Stimulated activated CD4-positive, alpha-beta T cell treated with anti-CD3 and anti-CD28 coated beads, TNF-alpha, amount 100 ng/mL, for 24 hours (primary cell): ENCODE data around the gene PRSS23.
"Not testable (repeated sequence)": the region's sequence is repeated elsewhere in the genome, so short reads cannot be mapped to it uniquely, and the experiment has no call there.

Experiments
- DNase-seq, 3 experiments: peaks; one replicate each; pipeline ENCODE4 v3.0.0-alpha.2; 2020; ENCODE audit warnings: low read depth in 3 of 3

Gene PRSS23, protein sequence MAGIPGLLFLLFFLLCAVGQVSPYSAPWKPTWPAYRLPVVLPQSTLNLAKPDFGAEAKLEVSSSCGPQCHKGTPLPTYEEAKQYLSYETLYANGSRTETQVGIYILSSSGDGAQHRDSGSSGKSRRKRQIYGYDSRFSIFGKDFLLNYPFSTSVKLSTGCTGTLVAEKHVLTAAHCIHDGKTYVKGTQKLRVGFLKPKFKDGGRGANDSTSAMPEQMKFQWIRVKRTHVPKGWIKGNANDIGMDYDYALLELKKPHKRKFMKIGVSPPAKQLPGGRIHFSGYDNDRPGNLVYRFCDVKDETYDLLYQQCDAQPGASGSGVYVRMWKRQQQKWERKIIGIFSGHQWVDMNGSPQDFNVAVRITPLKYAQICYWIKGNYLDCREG

DNA sequence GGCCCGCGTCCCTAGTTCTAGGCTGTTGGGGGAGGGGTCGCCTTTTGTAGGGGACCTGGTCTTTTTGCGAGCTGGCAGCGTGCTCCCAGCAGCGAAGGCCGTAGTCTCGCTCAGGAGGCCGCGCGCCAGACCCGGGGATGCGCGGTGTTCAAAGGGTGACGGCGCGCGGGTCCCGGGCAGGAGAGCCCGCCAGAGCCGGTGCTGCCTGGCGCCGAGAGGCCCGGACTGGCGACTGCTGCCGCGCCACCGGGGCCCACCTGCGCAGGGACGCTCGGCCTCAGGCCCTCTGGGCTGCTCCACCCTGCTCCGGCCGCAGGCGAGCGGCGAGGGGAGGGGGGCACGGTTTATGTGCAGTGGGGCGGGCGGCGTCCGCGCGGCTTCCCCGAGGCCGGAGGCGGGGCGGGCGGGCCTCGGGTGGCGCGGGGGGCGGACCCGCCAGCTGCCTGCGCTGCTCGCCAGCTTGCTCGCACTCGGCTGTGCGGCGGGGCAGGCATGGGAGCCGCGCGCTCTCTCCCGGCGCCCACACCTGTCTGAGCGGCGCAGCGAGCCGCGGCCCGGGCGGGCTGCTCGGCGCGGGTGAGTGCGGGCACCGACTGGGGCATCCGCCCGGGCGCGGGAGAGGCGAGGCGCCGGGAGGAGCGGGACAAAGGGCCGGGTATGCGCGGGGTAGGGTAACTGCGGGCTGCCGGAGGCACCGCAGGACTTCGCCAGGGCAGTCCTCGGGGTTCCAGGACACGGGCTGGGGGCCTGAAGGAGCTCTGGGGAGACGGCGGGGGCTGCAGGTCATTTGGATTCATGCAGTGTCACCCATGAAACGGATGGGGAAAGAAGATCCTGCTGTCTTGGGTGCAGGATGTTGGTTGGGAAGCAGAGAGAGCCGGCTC lies at the start of gene PRSS23:
TSS of gene PRSS23 (plus strand) at position 467 of the 884 bp plus-strand sequence. CDS start 7,102 bp downstream, outside the sequence.
- peak in 1 of 3 experiments; percentile 49 for DNase-seq

DNA sequence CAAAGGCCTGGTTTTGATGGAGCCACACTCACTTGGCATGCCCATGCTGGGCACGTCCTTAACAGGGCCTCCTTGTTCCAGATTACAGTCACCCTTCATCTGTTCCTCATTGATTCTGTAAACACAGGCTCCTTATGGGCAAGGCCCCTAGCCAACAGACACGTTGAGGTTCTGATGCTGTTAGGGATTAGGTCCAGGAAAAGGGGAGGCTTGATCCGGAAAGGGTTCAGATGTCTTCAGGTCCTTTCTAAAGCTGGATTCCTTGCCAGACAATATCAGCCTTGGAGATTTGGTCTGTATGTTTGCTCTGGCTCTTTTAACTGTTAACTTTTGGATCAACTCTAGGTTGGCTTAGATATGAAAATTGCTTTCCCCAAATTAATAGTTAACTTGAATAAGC lies 46.9 kb upstream of the PRSS23 start:
- no peak for DNase-seq

DNA sequence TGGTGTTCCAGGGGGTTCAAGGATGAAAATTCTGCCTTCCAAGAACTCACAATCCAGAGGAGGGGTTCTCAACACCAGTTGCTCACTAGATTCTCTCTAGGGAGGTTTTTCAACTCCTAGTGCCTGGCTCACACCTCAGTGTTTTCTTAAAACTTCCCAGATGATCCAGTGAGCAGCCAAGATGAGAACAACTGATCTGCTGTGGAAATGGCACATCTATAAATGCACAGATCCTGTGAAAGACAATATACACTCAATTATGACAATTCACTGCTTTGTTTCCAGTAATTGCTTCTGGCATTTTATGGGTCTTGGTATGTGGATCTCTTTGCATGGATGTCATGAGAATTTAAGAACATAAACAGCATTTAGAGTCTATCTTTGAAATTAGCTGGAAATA lies 45.2 kb upstream of the PRSS23 start:
- no peak for DNase-seq

DNA sequence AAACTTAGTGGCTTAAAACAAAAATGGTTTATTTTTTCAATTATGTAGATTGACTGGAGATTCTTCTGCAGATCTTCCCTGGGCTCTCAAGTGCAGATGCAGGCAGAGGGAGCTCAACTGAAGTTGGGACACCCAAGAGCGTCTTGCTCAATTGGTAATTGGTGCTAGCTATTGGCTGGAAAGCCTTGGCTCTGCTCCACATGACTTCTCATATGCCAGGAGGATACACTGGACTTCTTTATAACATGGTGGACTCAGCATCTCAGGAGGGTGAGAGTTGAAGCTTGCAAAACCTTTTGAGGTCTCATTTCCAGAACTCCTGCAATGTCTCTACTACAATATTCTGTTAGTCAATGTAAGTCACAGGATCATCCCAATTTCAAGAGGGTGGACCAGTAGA lies 42.2 kb upstream of the PRSS23 start:
- no peak for DNase-seq

DNA sequence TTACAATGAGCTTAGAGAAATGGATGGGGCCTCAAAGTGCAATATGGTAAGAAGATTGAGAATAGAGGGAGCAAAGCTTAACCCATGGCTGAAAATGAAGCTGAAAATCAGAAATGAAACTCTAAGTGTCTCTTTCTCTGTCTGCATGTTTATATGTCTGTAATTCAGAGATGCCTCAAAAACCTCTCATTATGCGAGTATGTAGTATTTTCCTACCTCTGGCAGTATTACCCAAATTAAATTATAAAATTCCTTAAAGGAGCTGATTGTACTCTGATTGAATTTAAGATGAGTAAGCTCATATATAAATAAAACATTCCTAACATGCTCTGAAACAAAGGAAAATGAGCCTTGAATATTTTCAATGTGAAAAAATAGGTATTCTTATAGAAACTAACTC lies 39.8 kb upstream of the PRSS23 start:
- no peak for DNase-seq

DNA sequence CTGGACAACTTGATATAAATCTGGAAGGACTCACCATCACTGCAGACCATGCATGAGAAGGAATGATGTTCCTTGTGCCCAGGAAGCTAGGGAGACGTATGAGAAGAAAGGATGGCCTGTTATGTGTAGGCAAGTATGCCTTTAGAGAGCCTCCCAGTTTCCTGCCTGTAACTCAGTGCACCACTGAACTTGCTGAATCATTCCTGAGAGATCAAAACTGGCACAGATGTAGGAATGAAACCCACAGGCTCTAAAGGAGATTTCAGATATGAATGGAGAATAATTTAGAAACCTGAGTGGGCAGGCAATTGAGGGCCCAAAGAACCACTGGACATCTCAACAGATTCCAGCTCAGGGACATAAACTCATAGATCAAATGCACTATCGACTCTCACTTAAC lies 38.4 kb upstream of the PRSS23 start:
- DNase-seq, result no peak

DNA sequence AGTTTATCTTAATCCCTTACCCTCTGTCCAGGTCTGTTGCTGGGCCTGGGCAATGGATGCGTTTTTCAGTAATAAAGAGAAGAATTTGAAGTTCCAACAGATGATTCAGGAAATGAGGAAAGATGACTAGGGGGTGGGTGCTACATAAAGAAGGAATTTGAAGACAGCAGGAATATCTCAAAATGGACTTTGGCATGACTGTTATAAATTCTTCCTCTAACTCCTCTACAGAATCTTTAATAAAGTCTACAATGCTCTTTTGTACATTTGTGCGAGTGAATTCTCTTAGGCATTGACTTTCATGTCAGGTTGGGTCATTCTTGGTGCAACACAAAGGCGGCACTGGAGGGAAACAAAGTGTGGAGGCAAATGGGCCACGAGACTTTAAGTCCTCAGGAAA lies 35.1 kb upstream of the PRSS23 start:
- DNase-seq, result no peak

DNA sequence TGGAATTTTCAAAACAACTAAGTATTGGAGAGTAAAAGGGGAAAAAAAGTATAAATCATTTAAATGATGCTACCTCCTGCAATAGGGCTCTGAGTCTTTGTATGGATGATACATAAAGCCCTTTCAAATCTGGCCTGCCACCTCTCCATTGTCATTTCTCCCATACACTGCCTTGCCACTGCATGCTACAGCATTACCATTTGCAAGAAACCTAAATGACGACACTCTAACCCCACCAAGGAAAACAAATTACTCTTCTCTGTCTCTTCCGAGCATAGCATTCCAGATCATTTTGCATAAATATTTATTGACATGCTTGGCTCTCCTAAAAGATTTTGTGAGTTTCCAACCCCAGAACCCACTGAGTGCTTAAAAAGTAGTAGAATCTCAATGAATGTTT lies 34.5 kb upstream of the PRSS23 start:
- no peak for DNase-seq

DNA sequence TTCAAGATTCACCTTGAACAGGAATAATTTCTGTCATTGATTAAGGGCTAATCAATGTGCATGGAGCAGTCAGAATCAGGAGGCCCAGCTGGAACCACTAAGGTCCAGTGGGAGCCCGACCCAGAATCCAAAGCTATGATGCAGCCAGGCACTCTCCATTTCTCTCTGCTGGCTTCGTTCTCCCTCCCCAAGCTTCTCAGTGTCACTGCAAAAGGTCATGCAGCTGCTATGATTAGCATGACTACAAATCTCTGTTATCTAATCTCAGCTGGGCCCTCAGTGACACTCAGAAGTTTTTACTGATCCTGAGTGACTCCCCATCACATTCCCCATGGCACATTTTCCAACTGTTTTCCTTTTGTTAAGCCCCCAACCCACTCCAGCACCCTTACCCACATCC lies 31.1 kb upstream of the PRSS23 start:
- no peak for DNase-seq

DNA sequence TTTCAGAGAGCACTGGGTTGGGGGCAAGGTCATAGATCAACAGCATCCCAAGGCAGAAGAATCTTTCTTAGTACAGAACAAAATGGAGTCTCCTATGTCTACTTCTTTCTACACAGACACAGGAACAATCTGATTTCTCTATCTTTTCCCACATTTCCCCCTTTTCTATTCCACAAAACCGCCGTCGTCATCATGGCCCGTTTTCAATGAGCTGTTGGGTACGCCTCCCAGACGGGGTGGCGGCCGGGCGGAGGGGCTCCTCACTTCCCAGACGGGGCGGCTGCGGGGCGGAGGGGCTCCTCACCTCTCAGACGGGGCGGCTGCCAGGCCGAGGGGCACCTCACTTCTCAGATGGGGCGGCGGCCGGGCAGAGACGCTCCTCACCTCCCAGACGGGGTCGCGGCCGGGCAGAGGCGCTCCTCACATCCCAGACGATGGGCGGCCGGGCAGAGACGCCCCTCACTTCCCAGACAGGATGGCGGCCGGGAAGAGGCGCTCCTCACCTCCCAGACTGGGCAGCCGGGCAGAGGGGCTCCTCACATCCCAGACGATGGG lies 29.8 kb upstream of the PRSS23 start:
- DNase-seq, result not testable (repeated sequence)

DNA sequence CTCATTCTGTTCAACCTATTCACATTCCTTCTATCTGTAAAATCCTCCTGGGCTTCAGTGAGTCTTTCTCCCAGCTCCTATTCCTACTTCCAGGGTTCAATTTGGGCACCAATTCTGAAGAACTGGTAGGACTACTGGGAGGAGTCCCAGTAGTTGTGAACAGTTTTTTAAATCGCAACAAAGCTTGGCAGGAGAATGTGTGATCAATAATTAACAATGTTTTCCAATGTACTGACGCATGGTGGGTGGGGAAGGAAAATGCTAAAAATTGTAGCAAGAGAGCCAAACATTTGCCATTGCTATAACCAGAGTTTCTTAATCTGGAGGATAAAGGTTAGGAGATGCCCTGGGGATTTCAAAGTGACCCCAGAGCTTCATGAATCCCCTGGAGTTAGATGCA lies 27.3 kb upstream of the PRSS23 start:
- DNase-seq, result no peak

DNA sequence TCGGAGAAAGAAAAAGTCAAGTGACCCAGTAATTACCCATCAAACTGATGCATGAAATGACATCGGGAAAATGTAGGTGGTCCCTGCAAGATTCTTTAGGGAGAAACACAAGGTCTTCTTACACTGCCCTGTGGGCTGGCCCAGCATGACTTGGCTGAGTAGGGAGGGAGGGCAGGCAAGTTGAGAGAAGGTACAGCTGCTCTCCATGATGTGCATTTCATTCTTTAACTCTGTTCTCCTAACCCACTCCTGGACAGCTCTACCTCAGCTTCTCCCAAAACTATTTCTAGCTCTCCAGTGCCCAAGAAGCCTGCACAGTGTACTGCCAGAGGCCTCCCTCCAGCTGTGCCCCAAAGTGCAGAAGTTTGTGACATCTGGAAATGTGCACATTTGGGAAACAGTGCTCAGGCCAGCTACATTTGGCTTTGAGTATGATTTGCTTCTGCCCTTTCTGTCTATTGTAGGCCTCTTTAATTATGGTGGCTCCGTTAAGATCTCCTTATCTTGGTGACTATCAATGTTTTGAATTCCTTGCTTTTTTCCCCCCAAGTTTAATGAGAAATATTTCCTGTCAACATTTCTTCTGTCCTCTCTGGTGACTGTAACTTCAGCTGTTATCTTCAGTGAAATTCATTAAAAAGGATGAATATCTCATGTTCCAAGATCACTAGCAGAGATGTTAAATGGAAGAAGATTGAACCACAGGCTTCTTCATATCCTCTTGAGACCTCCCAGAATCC lies 26.7 kb upstream of the PRSS23 start:
- DNase-seq, result no peak

DNA sequence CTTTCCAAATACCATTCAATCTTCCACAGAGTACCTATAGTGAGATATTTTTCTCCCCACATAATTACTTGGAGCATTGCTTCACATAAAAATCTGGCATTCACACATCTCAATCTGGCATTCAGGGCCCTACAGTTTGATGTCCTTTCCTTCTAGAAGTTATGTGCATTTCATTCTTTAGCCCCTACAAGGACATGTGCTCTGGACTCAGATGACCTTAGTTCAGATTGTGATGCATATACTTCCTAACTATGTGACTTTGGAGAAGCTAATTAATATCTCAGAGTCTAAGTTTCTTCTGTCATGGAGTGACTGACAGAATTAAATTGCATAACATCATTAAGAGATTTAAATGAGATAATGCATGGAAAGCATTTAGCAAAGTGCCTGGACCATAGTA lies 25.9 kb upstream of the PRSS23 start:
- DNase-seq, result no peak

DNA sequence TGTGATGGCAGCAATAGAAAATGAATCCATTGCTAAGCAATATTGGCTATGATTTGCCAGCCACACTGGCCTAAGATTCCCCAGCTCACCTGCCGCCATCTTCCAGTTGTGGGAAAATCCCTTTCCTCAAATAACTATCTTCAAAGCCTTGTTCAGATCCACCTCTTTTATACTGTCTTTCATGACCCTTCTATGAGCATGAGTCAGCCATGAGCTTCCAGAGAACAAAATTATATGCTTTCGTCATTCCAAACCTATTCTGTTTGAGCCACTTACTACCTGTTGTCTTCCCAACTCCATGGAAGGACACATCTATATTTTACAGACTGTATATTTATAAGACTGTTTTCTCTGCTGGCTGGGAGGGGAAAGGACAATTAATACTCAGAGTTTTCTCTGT lies 25.0 kb upstream of the PRSS23 start:
- no peak for DNase-seq

DNA sequence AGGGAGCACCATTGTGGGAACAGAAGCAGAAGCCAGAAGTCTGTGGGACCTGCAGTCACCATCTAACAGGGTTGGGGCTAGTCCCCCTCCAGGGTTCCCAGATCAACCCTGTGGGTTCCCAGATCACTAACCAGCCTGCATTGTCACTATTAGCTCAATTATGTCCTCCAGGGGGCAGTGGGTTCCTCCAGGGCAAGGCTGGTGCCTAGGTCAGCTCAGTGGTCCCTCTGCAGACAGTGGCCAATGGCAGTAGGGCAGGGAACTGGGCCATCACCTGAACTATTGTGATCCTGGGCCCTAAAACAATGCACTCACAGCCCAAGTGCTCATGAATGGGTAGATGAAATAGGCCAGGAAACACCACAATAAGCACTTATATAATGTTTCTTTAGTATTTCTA lies 18.8 kb upstream of the PRSS23 start:
- DNase-seq, result no peak

DNA sequence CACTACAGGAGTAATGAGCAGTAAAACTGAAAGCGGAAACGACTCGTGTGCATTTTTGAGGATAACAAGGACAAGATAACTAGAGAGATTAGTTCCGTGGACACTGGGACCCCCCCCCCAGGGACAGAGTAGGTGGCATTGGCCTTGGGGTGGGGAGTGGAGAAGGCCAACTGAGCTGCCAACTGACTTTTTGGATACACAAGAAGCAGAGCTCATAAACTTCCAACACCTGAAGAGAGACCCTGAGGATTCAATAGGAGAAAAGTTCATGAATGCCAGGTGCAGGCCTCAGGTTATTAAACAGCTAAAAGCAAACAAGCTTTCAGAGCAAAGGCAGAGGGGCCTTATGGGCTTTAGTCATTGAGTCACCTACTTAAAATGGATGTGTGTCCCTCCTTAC lies 17.6 kb upstream of the PRSS23 start:
- no peak for DNase-seq

DNA sequence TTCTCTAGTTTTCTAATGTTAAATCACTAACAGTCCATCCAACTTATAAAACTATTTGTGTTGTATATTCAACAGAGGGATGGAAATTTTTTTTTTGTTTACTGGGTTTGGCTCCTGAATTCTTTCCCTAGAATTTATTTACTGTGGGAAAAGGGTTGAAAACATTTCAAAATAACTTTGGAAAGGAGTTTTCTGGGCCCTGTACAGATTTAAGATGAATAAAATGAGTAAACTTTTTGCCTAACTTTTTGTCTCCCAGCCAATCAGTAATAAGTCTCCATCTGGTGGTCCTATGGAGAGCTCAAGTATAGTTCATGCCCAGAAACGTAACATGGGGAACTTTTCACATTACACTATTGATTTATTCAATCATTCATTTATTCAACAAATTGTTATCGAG lies 16.7 kb upstream of the PRSS23 start:
- DNase-seq, result no peak

DNA sequence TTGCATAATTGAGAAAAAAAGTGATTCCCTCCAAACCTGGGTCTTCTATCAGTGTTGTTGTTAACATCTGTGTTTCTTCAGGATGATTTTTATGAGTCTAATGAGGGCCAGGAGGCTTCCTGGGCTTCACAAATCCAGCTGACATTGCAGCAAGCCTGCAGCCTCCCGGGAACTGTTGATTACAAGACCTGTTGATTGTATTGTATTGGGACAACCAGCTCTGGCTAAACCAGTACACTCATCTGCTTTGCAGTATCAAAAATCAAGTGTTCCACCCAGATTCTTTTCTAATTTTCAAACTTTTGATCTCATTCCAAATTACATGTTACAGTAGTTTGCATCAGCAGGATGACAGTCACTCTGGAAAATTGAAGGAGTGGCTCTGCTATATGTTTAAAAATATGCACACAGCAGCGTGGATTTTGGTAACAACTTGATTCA lies 16.1 kb upstream of the PRSS23 start:
- DNase-seq, result no peak

DNA sequence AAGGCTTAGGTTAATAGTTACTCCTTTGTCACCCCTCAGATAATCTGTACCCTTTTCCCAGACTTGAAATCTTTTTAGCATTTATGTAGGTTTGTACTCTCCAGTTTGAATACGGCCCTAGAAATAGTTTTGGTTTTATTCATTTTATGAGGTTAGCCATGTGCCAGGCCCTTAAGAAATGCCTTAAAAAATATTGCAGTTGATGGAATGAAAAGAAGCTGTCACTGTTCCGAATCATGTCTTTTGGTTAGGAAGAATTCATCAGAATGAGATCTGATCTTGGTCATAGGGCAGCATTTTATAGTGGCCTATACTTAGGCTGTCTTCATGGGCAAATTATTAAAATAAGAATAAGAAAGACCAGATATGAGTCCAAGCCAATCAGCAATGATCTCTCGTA lies 14.8 kb upstream of the PRSS23 start:
- DNase-seq, result no peak

DNA sequence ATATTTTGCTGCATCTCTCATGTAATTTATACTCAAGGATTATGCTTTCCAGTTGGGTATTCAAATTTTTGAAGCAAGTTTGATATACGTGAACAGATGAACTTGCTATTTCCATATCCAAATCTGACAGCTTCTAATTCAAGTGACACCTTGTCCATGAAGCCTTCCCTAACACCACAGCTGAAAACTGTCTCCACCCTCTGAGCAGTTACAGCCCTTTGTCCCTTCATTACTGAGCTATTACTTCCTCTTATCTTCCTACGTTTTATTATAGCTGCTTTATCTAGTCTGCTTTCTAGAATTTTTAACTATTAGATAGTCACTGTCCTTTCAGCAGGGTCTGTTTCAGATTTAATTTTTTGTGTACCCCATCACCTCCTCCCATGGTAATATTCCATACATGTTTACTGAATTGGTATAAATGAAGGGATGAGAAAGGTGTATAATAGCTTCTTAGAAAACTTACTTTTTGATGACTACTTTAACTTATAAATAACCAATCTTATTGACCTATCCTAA lies 13.3 kb upstream of the PRSS23 start:
- no peak for DNase-seq

DNA sequence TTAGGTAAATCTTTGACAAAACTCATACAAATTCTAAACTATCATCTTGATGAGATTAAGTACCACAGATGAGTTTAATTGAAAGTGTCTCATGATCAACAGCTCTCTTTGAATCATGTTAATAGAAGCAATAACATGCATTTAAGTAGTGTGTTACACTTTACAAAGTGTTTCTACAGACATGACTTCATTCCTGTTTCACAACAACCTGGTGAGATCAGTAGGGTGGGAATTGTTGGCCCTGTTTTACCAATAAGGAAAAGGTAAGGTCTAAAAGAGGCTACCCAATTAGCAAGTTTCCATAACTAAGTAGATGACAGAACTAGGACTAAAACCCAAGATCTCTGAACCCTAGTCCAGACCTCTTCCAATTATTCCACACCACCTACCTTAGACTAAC lies 12.7 kb upstream of the PRSS23 start:
- DNase-seq, result no peak
